H9 (cell line): ENCODE measurements around the gene TMSB15A. TPM values are rescaled to one million over a fixed set of nuclear protein-coding genes. Genes with fewer than 3 reads are reported as not detected.
"Not testable (repeated sequence)": the region's sequence is repeated elsewhere in the genome, so short reads cannot be mapped to it uniquely, and the experiment has no call there.

Experiments used
- DNase-seq: peaks from one replicate; pipeline ENCODE4 v3.0.0-alpha.2; 2017
- H2AFZ ChIP-seq: one replicate; pipeline ENCODE4 v1.6.1; 2013; ENCODE audit warnings: mild to moderate bottlenecking, low read length, control low read depth, moderate library complexity
- H2AK5ac ChIP-seq: 2 replicates; pipeline ENCODE4 v1.6.1; 2013; ENCODE audit warnings: low read length, control low read depth, mixed read lengths; ENCODE audit not compliant: insufficient read length
- H2BK120ac ChIP-seq: one replicate; pipeline ENCODE4 v1.6.1; 2013; ENCODE audit warnings: low read depth, mild to moderate bottlenecking, low read length, control low read depth, inconsistent platforms; ENCODE audit not compliant: poor library complexity, severe bottlenecking
- H2BK12ac ChIP-seq: 2 replicates; pipeline ENCODE4 v1.6.1; 2013; ENCODE audit warnings: low read length, control low read depth, mixed read lengths, low read depth; ENCODE audit not compliant: insufficient read length
- H2BK15ac ChIP-seq: 2 replicates; pipeline ENCODE4 v1.6.1; 2013; ENCODE audit warnings: low read depth, low read length, control low read depth
- H2BK20ac ChIP-seq: one replicate; pipeline ENCODE4 v1.6.1; 2013; ENCODE audit warnings: low read depth, mild to moderate bottlenecking, low read length, control low read depth, inconsistent platforms; ENCODE audit not compliant: poor library complexity, severe bottlenecking
- H2BK5ac ChIP-seq: 2 replicates; pipeline ENCODE4 v1.6.1; 2013; ENCODE audit warnings: low read length, control low read depth, mixed read lengths; ENCODE audit not compliant: insufficient read length
- H3K14ac ChIP-seq: 2 replicates; pipeline ENCODE4 v1.6.1; 2013; ENCODE audit warnings: low read length, control low read depth; ENCODE audit not compliant: insufficient read depth
- H3K18ac ChIP-seq: 2 replicates; pipeline ENCODE4 v1.6.1; 2013; ENCODE audit warnings: low read depth, mild to moderate bottlenecking, mixed read lengths, low read length, control low read depth; ENCODE audit not compliant: insufficient read length
- H3K23ac ChIP-seq: 2 replicates; pipeline ENCODE4 v1.6.1; 2013; ENCODE audit warnings: low read length, control low read depth, mixed read lengths, low read depth; ENCODE audit not compliant: insufficient read length
- H3K23me2 ChIP-seq: 2 replicates; pipeline ENCODE4 v1.6.1; 2013; ENCODE audit warnings: low read depth, mild to moderate bottlenecking, mixed read lengths, low read length, control low read depth; ENCODE audit not compliant: insufficient read length, poor library complexity, severe bottlenecking
- H3K27ac ChIP-seq: 2 replicates; pipeline ENCODE4 v1.5.1; 2013; ENCODE audit warnings: low read length, control low read depth, mixed read lengths, low read depth; ENCODE audit not compliant: insufficient read length
- H3K27me3 ChIP-seq: 2 replicates; pipeline ENCODE4 v1.6.1; 2013; ENCODE audit warnings: low read length, control low read depth, inconsistent platforms; ENCODE audit not compliant: insufficient read depth
- H3K4ac ChIP-seq: 2 replicates; pipeline ENCODE4 v1.6.1; 2013; ENCODE audit warnings: low read depth, mild to moderate bottlenecking, control low read depth, inconsistent platforms, low read length, moderate library complexity
- H3K4me1 ChIP-seq: 2 replicates; pipeline ENCODE4 v1.6.1; 2013; ENCODE audit warnings: low read length, control low read depth, inconsistent platforms; ENCODE audit not compliant: insufficient read depth
- H3K4me2 ChIP-seq: 2 replicates; pipeline ENCODE4 v1.6.1; 2013; ENCODE audit warnings: low read length, control low read depth, mixed read lengths; ENCODE audit not compliant: insufficient read length, insufficient read depth
- H3K56ac ChIP-seq: 2 replicates; pipeline ENCODE4 v1.6.1; 2013; ENCODE audit warnings: low read depth, mild to moderate bottlenecking, mixed read lengths, low read length, control low read depth; ENCODE audit not compliant: insufficient read length
- H3K79me1 ChIP-seq: 2 replicates; pipeline ENCODE4 v1.6.1; 2013; ENCODE audit warnings: low read depth, mild to moderate bottlenecking, moderate library complexity, low read length, control low read depth, inconsistent platforms; ENCODE audit not compliant: insufficient read depth, poor library complexity, severe bottlenecking
- H3K79me2 ChIP-seq: 2 replicates; pipeline ENCODE4 v1.6.1; 2013; ENCODE audit warnings: low read length, control low read depth, inconsistent platforms; ENCODE audit not compliant: insufficient read depth
- H3K9ac ChIP-seq: 2 replicates; pipeline ENCODE4 v1.6.1; 2013; ENCODE audit warnings: low read length, control low read depth, mixed read lengths; ENCODE audit not compliant: insufficient read length; ENCODE audit errors: extremely low read depth
- H3K9me3 ChIP-seq: one replicate; pipeline ENCODE4 v1.6.1; 2013; ENCODE audit warnings: low read depth, low read length, inconsistent platforms; ENCODE audit not compliant: control insufficient read depth
- H3T11ph ChIP-seq: one replicate; pipeline ENCODE4 v1.6.1; 2013; ENCODE audit warnings: mild to moderate bottlenecking, low read length, control low read depth, inconsistent platforms
- H4K20me1 ChIP-seq: one replicate; pipeline ENCODE4 v1.6.1; 2013; ENCODE audit not compliant: control insufficient read depth, insufficient read length, insufficient read depth
- H4K5ac ChIP-seq: 2 replicates; pipeline ENCODE4 v1.6.1; 2013; ENCODE audit warnings: low read depth, mild to moderate bottlenecking, mixed read lengths, low read length, control low read depth; ENCODE audit not compliant: insufficient read length
- H4K8ac ChIP-seq: replicated peaks from 2 replicates; pipeline ENCODE4 v1.6.1; 2013; ENCODE audit warnings: low read length, control low read depth, mixed read lengths, low read depth; ENCODE audit not compliant: insufficient read length
- H4K91ac ChIP-seq: 2 replicates; pipeline ENCODE4 v1.6.1; 2013; ENCODE audit warnings: low read depth, mild to moderate bottlenecking, moderate library complexity, mixed read lengths, low read length, control low read depth; ENCODE audit not compliant: insufficient read length
- H3K27ac Mint-ChIP-seq, 3 experiments: 2 replicates in 2 of 3; 3 replicates in 1 of 3; pipeline ENCODE4 v1.8.0; 2020 to 2021; ENCODE audit warnings: mixed read lengths in 3 of 3, mild to moderate bottlenecking in 1 of 3, moderate library complexity in 1 of 3
- H3K27me3 Mint-ChIP-seq: 2 replicates; pipeline ENCODE4 v1.8.0; 2021; ENCODE audit warnings: low read depth, mild to moderate bottlenecking, moderate library complexity, mixed read lengths
- H3K36me3 Mint-ChIP-seq, 3 experiments: 2 replicates in 2 of 3; 3 replicates in 1 of 3; pipeline ENCODE4 v1.8.0; 2020 to 2021; ENCODE audit warnings: low read depth in 3 of 3, mixed read lengths in 3 of 3; ENCODE audit not compliant: insufficient read depth in 1 of 3
- H3K4me1 Mint-ChIP-seq, 2 experiments: 2 replicates each; pipeline ENCODE4 v1.8.0; 2020; ENCODE audit warnings: mixed read lengths in 2 of 2
- H3K4me3 Mint-ChIP-seq, 2 experiments: 2 replicates in 1 of 2; 3 replicates in 1 of 2; pipeline ENCODE4 v1.8.0; 2020 to 2021; ENCODE audit warnings: mild to moderate bottlenecking in 2 of 2, mixed read lengths in 2 of 2, moderate library complexity in 1 of 2
- H3K9me3 Mint-ChIP-seq, 2 experiments: 2 replicates in 1 of 2; 3 replicates in 1 of 2; pipeline ENCODE4 v1.8.0; 2020; ENCODE audit warnings: mild to moderate bottlenecking in 2 of 2, mixed read lengths in 2 of 2, moderate library complexity in 1 of 2
- WGBS: extraction: QIAGEN DNeasy Blood & Tissue Kit; methylation state at CpG from one replicate; pipeline ENCODE4 v1.1.7; 2013; ENCODE audit warnings: missing lambda C conversion rate, low lambda C conversion rate, mixed read lengths; ENCODE audit not compliant: insufficient read length; ENCODE audit errors: extremely low coverage; 5-methylcytosine and 5-hydroxymethylcytosine counted together
- total RNA-seq: library from RNA; stranded (reverse); gene quantifications from 2 replicates; pipeline ENCODE4 v1.2.1, GENCODE V29; 2021

Gene TMSB15A
- total RNA-seq, 1 experiment from 2014 or later, result 69.2 TPM

- not testable (repeated sequence) for H4K20me1 ChIP-seq
- no CpG with 5 or more reads among the region's 17 CpGs for WGBS
Observed at GRCh38 chrX:102471762-102472220, 44.7 kb downstream of the TMSB15A start, which contains the start of gene TCP11X2. Gene TCP11X2 (minus strand): TSS chrX:102471812.

DNA sequence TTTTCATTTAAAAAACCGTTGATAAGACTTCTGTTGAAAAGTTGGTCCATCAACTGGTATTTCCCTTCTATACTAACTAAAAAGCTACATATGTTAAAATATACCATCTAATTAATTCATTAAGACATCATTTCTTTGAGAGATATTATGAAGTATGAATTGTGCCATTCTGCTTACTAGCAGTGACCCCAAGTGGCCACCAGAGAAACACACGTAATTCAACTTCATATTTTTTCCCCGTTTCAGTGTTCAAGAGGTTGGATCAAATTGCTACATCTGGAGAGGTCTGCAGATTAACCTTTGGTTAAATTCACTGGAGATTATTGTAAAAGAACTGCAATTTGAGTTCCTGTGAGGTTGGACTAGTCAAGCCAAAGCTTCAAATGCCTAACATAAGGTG, 46.3 kb downstream of the TMSB15A start:
- H3K4me2 ChIP-seq, H3K23me2 ChIP-seq, H3K79me1 ChIP-seq, H3K9me3 Mint-ChIP-seq, H2BK120ac ChIP-seq, H3K4ac ChIP-seq, H2BK5ac ChIP-seq, H3K9ac ChIP-seq, H3K9me3 ChIP-seq, H3K27ac ChIP-seq, H4K20me1 ChIP-seq, H2AFZ ChIP-seq, H3K27ac Mint-ChIP-seq, H3K18ac ChIP-seq, H2BK20ac ChIP-seq, H3T11ph ChIP-seq, H4K8ac ChIP-seq, DNase-seq, H3K14ac ChIP-seq, H3K23ac ChIP-seq, H4K5ac ChIP-seq, H4K91ac ChIP-seq, H3K36me3 Mint-ChIP-seq, H3K4me1 ChIP-seq, H3K79me2 ChIP-seq, H3K27me3 ChIP-seq, H2BK12ac ChIP-seq, H3K4me3 Mint-ChIP-seq, H2AK5ac ChIP-seq, H3K56ac ChIP-seq, H2BK15ac ChIP-seq, H3K27me3 Mint-ChIP-seq, H3K4me1 Mint-ChIP-seq: not testable (repeated sequence)
- no CpG with 5 or more reads among the region's 3 CpGs for WGBS

More at GRCh38 chrX:102471762-102472220, 44.7 kb downstream of the TMSB15A start, which contains the start of gene TCP11X2:
- not testable (repeated sequence) for H2AFZ ChIP-seq, H3K79me1 ChIP-seq, H3K4me3 Mint-ChIP-seq, H3K27ac Mint-ChIP-seq, H3K27me3 Mint-ChIP-seq, H2BK15ac ChIP-seq, H4K91ac ChIP-seq, H3K79me2 ChIP-seq, H2BK5ac ChIP-seq, H2BK20ac ChIP-seq, H2BK12ac ChIP-seq, H3K36me3 Mint-ChIP-seq, DNase-seq, H3K4me2 ChIP-seq, H3K9me3 Mint-ChIP-seq, H3K23me2 ChIP-seq, H3T11ph ChIP-seq, H3K18ac ChIP-seq, H3K23ac ChIP-seq, H3K27ac ChIP-seq, H3K9ac ChIP-seq, H4K8ac ChIP-seq, H3K4me1 ChIP-seq, H3K14ac ChIP-seq, H3K4ac ChIP-seq, H3K56ac ChIP-seq, H2AK5ac ChIP-seq, H3K4me1 Mint-ChIP-seq, H4K5ac ChIP-seq, H3K27me3 ChIP-seq, H2BK120ac ChIP-seq, H3K9me3 ChIP-seq
